Gastroesophageal sphincter (tissue), 3 donors: ENCODE results near the gene ZNF485.

ENCODE experiments used
- CTCF ChIP-seq, 4 experiments: fragments of 200-600 bp in 2 of 4; fragments of 450-650 bp in 2 of 4; sonication (generic) in 1 of 4; IDR thresholded peaks; one replicate each; pipeline ENCODE4 v1.5.1; 2017 to 2019; ENCODE audit warnings: antibody characterized with exemption in 4 of 4, mild to moderate bottlenecking in 2 of 4, moderate library complexity in 2 of 4
- POLR2A ChIP-seq, 2 donors: fragments of 450-650 bp; IDR thresholded peaks; one replicate each; pipeline ENCODE4 v1.6.1; 2017; ENCODE audit warnings: antibody characterized with exemption in 2 of 2, mild to moderate bottlenecking in 2 of 2, moderate library complexity in 1 of 2
- POLR2AphosphoS5 ChIP-seq: sonication (generic); formaldehyde crosslinking; IDR thresholded peaks from one replicate; pipeline ENCODE4 v1.6.1; 2017; ENCODE audit warnings: antibody characterized with exemption

GRCh38 chr10:43591303-43591904, 14.8 kb upstream of the ZNF485 start:
- no peak for TF ChIP-seq POLR2A (IDR thresholded peaks at IDR 0.05)
- TF ChIP-seq CTCF (IDR thresholded peaks at IDR 0.05): no peak
- no peak for TF ChIP-seq POLR2AphosphoS5
